Stimulated activated CD4-positive, alpha-beta T cell treated with anti-CD3 and anti-CD28 coated beads, Interleukin-15, amount 100 ng/mL, for 48 hours (primary cell): Measurements from ENCODE around the gene SERPINB4.
"Not testable (repeated sequence)": the region's sequence is repeated elsewhere in the genome, so short reads cannot be mapped to it uniquely, and the experiment has no call there.

Source experiments
- DNase-seq, 2 donors: peaks; one replicate each; pipeline ENCODE4 v3.0.0-alpha.2; 2020; ENCODE audit warnings: low read depth in 2 of 2

Gene SERPINB4

DNA sequence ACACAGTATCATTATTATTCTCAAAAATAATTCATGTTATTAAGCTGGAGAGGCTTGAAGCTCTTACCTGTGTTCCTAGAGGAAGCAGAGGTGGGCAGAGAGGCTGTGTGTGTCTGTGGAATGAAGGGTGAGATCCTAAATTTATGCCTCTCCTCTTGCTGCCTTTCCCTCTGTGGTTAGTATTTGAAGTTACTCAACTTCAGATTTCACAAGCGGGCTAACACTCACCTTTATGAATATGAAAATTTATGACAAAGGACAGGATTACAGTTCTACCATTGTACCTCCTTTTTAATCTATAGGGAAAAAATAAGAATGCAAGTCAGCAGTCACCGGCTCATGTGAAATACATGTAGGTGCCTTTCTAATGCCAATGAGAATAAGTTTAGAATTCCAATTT is at the start of gene SERPINB4:
Gene SERPINB4 (minus strand): TSS at position 115 of the 400 bp plus-strand sequence. CDS start 679 bp downstream, outside the sequence.
- DNase-seq, result not testable (repeated sequence)

DNA sequence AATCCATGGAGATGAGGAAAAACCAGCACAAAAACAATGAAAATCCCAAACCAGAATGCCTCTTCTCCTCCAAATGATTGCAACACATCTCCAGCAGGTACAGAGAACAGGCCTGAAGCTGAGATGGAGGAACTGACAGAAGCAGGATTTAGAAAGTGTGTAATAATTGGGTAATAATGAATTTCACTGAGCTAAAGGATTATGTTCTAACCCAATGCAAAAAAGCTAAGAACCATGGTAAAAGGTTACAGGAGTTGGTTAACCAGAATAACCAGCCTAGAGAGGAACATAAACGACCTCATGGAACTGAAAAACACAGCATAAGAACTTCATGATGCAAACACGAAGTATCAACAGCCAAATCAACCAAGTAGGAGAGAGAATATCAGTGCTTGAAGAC is 45.0 kb upstream of the SERPINB4 start:
- DNase-seq, result no peak

DNA sequence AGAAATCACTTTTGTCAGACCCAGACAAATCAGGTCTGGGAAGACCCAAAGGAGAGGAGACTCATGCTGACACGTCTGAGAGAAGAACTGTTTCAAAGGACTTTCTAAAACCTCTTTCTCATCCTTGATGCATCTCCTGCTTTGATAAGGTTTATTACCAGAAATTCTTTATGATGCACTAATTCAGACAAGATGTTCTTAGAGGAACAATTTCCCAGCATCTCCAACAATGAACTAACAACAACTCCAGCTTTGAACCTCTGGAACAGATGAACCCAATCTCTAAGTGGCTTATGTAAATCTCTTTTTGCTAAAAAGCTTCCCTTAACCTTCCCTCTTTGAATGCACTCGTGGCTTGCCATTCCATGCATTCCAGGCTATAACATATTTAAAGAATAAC is 42.8 kb upstream of the SERPINB4 start:
- DNase-seq, result no peak

DNA sequence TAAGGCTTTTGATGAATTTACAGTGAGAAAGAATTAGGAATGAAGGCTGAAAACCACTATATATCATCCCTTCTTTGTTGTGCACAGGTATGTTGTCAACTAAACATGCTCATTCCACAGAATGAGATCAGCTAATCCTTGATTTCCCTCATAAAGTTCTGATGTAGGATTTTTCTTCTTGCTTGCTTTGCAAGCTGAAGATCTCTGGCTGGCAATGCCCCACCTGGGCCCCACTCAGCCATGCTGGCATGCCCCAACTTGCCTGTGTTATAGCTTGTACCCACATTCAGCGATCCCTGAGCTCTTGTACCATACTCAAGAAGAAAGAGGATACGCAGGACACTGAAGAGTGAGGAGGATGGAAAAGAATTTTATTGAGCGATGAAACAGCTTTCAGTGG is 40.7 kb upstream of the SERPINB4 start:
- DNase-seq, result no peak

DNA sequence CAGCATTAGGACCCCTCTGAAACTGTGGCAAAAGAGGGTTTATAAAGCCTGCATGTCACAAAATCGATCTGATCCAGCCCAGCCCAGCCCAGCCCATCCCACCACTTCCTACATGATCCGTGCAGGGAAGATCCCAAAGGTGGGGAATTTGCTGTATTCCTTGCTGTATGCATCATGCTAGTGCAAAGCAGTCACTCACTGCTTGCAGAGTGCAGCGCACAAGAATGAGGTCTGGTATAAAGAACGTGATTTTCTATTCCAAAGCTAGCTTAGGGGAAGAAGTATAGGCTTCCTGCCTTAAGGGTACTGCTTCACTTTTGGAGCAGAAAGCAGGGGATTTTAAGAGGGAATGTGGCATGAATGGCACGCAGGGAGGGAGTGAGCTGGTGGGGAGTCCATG is 39.8 kb upstream of the SERPINB4 start:
- DNase-seq, result no peak

DNA sequence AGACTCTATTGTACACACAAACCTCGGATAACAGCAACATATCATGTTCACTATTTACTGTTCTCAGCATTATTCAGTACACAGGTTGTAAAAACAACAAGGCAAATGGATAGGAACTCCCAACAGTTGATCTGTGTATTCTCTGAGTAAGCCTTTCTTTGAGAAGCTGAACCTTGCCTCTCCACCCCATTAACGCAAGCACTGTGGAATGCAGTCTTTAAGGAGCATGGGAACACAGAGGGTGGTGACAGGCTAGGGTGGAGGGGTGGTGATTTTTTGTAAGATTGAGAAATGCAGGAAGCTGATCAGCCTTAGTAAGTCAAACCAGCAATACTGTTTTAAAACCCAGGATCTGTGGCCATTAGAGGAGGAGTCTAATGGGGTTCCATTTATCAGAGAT is 39.1 kb upstream of the SERPINB4 start:
- DNase-seq, result no peak

DNA sequence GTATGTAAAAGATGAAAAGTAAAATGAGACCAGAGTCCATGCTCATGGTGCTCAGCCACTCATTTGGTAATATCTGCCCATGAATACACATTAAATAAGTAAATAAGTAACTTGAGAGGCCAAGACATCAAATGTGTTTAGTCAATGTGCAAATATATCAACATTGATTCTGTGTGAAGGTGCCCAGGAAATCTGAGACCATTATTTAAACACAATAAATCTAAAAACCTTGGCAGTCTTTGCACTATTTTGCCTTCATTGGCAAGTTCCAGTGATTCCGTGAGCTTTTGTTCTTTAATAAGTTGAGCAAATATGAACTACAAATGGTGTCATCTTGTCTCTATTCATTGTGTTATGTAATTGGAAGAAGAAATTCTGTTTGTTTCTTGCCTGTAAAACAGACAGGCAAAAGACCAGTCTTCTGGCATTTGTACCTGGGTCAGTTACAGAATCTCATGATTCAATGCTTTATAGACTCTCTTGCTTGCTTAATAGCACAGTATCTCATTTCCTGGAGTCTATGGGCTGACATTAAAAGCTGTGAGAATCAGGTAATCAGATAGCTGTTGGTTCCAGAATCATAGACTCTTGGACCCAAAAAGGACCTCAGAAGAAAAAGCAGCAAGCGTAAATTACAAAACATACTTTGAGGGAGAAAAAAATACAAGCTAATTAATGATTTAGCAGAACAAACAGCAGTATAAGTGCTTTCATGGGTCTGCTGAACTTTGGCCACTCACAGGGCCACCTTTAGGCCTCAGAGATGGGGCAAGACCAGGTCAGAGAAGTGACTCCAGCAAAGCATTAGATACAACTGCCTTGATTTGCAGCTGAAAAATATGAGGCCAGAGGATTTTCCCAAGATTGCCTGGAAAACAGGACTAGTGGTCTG is 37.6 kb upstream of the SERPINB4 start:
- no peak for DNase-seq

DNA sequence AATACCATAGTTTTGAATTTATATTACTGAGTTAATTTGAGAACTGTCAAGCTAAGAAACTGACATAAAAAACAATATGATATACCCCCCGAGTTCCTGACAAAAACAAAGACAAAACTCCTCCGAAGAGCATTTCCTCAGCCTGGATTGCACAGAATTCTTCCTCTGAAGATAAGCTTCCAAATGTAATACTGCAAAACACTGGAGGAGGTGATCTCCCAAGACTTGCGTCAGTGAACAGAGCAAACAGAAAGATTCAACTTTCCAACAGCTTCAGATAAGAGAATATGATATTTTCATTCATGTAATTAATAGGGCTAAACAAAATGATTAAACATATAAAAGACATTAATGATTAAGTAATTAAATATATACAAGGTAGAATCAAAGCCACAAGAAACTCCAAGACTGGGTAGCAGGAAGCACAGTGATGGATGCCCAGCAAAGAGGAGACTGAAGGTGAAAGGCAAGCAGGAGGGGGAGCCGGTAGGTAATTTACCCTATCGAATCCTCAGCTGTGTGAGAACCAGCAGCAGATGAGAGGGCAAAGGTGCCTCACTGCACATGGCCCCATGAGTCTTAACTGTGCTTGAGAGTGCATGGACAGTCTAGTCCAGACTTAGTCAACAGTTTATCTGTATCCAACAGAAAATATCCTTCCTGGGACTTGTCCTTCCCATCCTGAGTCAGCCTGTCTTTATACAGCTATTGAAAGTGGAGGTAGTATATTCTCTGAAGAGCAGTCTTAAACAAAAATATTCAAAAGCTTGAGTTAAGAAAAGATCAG is 36.0 kb upstream of the SERPINB4 start:
- no peak for DNase-seq

DNA sequence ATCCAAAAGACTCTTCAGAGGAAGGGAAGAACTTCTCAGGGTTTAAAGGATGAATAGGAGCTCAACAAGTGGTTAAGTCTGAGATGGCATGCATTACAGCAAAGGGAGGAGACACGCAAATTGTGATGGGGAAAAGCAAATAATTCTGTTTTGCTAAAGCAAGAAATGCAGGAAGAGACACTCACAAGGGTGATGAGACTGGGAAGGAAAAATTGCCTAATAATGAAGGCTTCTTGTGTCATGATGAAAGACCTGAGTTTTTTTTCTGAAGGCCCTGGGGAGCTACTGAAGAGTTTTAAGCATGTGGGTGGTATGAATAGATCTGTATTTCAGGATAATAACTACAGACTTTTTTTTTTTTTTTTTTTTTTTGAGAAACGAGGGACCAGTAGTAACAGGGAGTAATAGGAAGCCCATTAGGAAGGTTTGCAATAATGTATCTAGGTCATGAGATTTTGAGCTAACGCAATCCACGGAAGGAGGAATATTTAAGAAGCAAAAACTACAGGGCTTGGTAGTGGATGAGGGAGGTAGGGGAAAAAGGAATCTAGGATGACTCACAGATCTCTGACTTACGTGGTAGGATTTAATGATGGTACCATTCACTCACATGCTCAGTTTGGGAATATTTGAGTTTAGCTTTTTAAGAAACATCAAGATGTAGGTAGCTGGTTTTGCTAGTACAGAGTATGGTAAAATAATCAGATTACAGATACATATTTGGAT is 33.6 kb upstream of the SERPINB4 start:
- DNase-seq, result no peak

DNA sequence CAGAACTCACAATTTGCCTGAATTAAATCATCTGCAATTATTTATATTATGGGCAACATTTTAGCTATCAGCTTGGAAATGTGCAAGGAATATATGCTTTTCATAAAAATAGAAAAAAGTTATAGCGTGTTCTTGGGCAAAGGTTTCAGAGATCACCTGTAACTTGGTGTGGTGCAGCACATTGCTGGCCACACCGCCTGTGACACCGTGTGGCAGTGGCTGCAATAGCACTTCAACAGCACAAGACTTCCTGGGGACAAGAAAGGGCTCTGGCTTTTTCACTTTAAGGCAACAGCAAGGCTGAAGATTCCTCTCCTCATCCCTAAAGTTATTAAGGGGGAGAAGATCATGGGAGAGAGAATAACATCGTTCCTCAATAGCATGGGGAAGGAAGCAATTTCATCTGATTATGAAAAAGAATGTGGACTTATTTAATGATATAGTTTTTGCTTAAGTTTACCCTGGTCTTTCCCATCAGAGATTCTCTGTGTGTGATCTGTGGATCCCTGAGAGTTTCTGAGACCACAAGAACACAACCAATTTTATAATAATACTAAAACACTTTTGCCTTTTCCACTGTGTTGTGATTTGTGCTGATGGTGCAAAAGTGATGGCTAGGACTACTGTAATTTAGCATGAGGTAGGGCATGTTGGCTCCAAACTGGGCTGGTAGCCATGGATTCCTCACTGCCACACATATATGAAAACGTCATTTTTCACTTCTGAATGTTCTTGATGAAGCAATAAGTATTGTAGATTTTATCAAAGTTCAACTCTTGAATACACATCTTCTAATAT is 32.7 kb upstream of the SERPINB4 start:
- no peak for DNase-seq

DNA sequence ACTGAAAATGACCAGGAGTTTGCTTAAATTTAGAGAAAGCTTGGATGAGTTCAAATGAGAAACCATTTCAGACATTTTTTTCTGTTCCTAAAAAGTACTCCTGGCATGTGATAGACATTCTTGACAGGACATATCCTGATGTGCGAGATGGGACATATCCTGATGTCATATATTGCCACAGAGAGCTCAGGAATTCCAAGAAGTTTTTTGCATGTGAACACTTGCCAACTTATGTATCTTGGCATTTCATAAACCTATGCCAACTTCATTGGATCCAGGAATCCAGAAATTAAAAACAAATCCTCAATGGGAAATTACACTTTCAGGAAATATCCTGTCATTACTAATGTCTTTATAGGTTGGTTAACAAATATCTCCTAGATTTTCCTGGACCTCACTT is 20.5 kb upstream of the SERPINB4 start:
- DNase-seq, result no peak

DNA sequence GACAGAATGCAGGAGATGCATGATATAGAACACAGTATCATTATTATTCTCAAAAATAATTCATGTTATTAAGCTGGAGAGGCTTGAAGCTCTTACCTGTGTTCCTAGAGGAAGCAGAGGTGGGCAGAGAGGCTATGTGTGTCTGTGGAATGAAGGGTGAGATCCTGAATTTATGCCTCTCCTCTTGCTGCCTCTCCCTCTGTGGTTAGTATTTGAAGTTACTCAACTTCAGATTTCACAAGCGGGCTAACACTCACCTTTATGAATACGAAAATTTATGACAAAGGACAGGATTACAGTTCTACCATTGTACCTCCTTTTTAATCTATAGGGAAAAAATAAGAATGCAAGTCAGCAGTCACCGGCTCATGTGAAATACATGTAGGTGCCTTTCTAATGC is 17.7 kb upstream of the SERPINB4 start, which contains the start of gene SERPINB3:
Gene SERPINB3 (minus strand): TSS at position 144 of the 400 bp plus-strand sequence. CDS start 677 bp downstream, outside the sequence.
- DNase-seq, result not testable (repeated sequence)

DNA sequence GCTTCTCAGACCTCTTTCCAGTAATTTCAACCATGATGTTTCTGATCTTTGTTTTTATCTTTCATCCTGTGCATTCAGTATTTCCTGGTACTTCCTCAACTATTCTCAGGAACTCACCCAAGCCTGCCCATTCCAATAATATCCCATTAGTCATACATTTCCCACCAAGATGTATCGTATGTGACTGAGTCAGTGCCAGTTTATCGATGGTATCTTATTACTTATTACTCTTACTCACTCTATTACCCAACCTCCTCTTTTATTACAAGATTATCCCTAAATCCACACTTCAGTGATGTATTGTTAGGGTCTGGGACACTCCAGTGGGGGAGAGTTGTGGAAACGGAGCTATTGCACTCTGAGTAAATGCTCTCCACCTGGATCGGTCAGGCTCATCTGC is 14.9 kb upstream of the SERPINB4 start:
- not testable (repeated sequence) for DNase-seq

DNA sequence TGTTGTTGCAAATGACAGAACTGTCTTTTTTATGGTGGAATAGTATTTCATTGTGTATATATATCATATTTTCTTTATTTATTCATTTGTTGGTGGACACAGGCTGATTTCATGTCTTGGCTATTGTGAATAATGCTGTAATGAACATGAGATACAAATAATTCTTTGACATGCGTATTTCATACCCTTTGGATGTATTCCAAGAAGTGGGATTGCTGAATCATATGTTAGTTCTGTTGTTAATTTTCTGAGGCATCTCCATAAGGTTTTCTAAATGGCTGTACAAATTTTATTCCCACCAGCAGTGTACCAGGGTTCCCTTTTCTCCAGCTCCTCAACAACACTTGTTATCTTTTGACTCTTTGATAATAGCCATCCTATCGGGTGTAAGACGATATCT is 6.2 kb upstream of the SERPINB4 start:
- DNase-seq, result not testable (repeated sequence)

DNA sequence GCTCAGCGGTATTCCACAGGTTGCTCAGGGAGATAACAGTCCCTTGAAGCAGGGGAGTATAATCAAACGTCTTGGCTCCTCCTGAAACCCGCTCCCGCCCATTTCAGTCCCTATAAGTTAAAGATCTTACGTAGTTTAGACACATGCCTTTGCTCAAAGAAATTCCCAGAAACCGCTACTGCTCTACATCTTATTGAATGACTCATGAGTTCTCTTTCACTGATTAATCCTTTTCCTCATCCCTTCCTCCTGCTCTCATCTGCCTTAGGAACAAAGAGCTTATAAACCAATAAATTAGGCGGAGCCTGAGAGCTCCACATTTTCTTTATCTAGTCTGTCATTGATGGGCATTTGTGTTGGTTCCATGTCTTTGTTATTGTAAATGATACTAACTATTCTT is 4.2 kb upstream of the SERPINB4 start:
- no peak for DNase-seq

DNA sequence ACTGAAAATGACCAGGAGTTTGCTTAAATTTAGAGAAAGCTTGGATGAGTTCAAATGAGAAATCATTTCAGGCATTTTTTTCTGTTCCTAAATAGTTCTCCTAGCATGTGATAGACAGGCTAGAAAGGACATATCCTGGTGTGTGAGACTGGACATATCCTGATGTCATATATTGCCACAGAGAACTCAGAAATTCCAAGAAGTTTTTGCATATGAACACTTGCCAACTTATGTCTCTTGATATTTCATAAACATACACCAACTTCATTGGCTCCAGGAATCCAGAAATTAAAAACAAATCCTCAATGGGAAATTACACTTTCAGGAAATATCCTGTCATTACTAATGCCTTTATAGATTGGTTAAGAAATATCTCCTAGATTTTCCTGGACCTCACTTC is 2.9 kb upstream of the SERPINB4 start:
- DNase-seq, result no peak

DNA sequence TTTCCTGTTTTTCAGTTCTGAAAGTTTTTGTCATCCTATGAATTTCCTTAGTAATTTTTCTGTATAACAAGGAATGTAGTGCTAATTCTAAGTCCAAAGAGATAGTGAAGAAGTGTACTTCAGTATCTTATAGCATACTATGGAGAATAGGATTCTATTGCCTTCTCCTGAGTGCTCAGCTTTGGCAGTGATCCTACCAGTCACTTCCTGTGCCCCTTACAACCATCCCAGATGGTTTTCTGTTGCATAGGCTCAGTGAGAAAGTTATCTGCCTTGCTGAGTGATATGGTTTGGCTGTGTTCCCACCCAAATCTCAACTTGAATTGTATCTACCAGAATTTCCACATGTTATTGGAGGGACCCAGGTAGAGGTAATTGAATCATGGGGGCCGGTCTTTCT is 638 bp upstream of the SERPINB4 start:
- not testable (repeated sequence) for DNase-seq

DNA sequence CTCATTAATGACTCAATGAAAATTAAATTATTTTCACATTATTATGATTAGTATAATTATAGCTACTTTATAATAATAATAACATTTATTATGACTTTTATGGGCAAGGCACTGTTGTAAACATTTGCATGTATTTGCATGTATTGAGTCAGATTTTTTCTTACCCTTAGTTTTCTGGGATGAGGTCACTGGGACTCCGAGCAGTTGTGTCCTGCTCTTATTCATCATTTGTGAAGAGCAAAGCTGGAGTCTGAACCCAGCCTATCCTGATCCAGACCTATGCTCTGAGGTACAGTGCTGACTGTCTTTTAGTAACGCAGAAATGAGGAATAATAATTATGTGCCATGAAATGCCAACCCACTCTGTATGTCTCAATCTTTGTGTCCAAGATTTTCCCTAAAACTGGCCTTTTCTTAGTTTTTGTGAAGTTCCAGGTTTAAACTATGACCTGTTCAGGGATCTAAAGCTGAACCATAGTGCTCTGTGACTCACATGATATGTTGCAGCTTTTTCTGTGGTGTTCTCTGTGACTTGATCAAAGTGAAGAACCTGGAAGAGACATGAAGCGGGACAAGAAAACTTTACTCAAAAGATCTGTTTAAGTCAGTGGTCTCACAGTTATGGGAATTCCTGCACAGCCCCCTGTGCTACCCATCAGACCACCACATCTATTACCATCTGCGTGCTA is 1.2 kb downstream of the SERPINB4 start:
- DNase-seq, result not testable (repeated sequence)

DNA sequence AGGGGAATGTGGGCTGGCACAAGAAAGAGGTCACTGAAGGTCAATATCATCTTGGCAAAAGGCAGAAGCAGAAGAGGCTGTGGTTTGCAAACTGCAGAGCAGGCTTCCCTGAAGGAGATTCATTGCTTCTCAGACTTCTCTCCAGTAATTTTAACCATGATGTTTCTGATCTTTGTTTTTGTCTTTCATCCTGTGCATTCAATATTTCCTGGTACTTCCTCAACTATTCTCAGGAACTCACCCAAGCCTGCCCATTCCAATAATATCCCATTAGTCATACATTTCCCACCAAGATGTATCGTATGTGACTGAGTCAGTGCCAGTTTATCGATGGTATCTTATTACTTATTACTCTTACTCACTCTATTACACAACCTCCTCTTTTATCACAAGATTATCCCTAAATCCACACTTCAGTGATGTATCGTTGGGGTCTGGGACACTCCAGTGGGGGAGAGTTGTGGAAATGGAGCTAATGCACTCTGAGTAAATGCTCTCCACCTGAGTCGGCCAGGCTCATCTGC is 2.8 kb downstream of the SERPINB4 start:
- not testable (repeated sequence) for DNase-seq

DNA sequence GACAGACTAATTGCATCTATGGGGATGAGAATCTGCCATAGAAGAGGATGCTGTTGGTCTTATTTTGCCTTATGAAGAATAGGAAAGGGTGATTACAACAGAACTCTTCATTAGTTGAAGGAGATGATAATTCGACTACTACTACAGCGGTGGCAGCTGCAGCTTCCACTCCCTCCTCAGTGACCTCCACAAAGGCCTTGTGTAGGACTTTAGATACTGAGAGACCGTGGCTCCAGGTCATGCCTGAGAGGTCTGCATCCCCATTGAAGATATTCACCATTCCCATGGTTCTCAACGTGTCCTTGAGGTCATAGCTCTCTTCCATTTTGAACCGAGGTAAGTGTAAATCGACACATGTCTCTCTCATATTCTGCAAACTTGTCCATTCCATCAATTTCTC is 6.4 kb downstream of the SERPINB4 start:
- no peak for DNase-seq
